AG08395 (cell line): ENCODE data around the gene CATSPERE.
"Not testable (repeated sequence)": the region's sequence is repeated elsewhere in the genome, so short reads cannot be mapped to it uniquely, and the experiment has no call there.

Experiments
- DNase-seq: peaks from one replicate; pipeline ENCODE4 v3.0.0; 2012; ENCODE audit warnings: mixed read lengths, low spot score

The CATSPERE gene

GRCh38 chr1:244449936-244450508 lies 11.1 kb upstream of the CATSPERE start:
- no peak for DNase-seq

GRCh38 chr1:244450597-244451538 lies 10.2 kb upstream of the CATSPERE start:
- peak; percentile 47 for DNase-seq

- DNase-seq, result no peak
Measured at GRCh38 chr1:244451539-244451950, 9.5 kb upstream of the CATSPERE start, which contains the start of gene ADSS2. Gene ADSS2 (minus strand): TSS chr1:244451909. CDS start chr1:244451817, 92 bp downstream.

GRCh38 chr1:244451951-244452795 lies 8.9 kb upstream of the CATSPERE start:
- DNase-seq, result peak; percentile 98

GRCh38 chr1:244454412-244454811 lies 6.7 kb upstream of the CATSPERE start:
- DNase-seq, result no peak

DNA sequence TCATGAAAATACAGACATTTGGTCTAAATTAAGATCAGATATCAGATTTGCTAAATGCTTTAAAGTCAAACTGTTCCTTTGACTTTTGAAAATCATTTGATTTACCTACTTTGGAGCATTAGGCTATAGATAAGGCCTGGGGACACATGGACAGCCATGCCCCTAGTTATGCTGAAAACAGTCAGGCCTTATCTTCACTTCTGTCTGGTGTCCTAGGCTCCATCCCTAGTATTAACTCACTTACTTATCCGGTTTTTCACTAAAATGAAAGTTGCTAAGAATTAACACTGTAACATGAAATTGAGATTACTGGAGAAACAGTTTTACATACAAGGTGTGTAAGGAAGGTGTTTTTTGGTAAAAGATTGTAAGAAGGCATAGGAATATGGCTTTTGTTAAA lies 4.5 kb upstream of the CATSPERE start:
- no peak for DNase-seq

- no peak for DNase-seq
Measured at GRCh38 chr1:244458781-244459180, 2.3 kb upstream of the CATSPERE start.

DNA sequence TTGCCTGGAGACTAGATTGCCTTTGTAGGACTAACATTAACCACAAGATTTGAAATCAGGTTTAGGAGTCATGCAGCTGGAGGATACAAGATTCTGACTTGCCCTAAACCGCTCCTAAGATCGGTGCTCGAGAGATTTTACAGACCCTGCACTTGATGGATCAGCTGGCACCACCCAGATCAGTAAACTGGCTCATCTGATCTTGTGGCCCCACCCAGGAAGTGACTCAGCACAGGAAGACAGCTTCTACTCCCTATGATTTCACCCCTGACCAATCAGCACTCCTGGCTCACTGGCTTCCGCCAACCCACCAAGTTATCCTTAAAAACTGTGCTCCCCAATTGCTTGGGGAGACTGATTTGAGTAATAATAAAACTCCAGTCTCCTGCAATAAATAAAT lies 876 bp upstream of the CATSPERE start:
- no peak for DNase-seq

GRCh38 chr1:244466724-244467123 lies 5.7 kb downstream of the CATSPERE start:
- no peak for DNase-seq

DNA sequence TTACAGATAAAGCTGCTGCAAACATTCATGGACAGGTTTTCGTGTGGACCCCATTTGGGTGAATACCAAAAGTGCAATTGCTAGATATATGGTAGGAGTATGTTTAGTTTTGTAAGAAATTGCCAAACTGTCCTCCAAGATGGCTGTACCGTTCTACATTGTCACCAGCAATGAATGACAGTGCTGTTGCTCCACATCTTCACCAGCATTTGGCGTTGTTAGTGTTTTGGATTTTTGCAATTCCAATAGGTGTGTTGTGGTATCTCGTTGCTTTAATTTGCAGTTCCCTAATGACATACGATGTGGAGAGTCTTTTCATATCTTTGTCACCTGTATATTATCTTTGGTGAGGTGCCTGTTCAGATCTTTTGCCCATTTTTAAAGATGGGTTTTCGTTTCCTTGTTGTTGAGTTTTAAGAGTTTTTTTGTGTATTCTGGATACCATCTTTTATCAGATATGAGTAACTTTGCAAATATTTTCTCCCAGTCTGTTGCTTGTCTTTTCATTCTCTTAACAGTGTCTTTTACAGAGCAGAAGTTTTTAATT lies 12.1 kb downstream of the CATSPERE start:
- no peak for DNase-seq

GRCh38 chr1:244484971-244485370 lies 23.9 kb downstream of the CATSPERE start:
- not testable (repeated sequence) for DNase-seq

DNA sequence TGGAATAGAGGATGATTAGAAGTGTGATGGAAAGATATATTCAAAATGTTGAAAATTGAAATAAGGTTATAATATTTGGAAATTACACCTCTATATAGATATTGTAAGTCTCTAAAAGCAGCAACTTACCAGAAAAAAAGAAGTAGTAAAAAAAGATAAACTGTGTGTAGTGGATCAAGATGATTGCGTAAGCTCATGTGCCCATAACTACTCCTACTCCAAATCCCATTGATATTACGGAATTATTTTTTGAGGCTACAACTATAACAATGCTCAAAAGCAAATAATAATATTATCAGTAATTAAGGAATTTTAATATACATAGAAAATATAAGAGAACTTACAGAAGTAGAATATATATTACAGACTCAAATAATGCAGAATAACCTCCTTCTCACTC lies 33.6 kb downstream of the CATSPERE start:
- no peak for DNase-seq

DNA sequence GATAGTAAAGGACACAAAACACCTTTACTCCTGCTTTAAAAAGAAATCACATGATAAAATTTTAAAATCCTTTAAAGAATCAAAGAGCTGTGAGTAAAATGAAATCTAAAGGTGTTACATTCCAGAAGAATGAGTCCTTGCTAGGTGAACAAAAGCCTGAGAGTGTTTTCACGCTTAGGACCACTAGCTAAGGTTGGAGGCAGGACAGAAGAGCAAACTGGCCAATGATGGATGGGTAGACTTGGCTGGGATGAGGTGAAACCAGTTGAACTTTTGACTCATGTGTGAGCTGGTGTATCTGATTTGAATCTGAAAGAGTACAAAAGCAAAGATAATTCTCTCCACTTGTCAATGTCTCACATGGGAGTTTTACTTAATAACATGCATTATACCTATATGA lies 35.1 kb downstream of the CATSPERE start:
- DNase-seq, result no peak

DNA sequence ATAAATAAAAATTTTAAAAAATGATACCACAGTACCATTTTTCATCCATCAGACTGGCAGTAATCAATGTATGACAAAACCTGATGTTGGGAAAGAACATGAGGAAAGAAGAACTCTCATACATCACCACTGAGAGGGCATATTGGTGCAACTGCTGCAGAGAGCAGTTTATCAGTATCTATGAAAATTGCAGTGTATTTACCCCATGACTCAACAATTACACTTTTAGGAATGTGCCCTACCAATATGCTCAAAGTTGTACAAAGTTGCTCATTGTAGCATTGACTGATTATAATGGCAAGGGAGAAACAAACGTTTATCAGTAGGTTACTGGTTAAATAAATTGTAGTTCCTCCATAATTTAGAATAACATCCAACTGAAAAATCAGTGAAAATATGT lies 36.7 kb downstream of the CATSPERE start:
- DNase-seq, result no peak

DNA sequence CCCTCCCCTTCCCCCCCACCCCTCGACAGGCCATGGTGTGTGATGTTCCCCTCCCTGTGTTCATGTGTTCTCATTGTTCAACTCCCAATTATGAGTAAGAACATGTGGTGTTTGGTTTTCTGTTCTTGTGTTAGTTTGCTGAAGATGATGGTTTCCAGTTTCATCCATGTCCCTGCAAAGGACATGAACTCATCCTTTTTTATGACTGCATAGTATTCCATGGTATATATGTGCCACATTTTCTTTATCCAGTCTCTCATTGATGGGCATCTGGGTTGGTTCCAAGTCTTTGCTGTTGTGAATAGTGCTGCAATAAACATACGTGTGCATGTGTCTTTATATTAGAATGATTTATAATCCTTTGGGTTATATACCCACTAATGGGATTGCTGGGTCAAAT lies 38.4 kb downstream of the CATSPERE start:
- DNase-seq, result not testable (repeated sequence)

DNA sequence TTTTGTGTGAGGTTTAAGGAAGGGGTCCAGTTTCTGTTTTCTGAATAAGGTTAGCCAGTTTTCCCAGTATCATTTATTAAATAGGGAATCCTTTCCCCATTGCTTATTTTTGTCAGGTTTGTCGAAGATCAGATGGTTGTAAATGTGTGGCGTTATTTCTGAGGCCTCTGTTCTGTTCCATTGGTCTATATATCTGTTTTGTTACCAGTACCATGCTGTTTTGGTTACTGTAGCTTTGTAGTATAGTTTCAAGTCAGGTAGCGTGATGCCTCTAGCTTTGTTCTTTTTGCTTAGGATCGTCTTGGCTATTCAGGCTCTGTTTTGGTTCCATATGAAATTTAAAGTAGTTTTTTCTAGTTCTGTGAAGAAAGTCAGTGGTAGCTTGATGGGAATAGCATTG lies 39.4 kb downstream of the CATSPERE start:
- DNase-seq, result not testable (repeated sequence)

GRCh38 chr1:244502630-244503029 lies 41.6 kb downstream of the CATSPERE start:
- no peak for DNase-seq

- DNase-seq, result no peak
Measured at GRCh38 chr1:244513493-244513892, 52.4 kb downstream of the CATSPERE start.

- no peak for DNase-seq
Measured at GRCh38 chr1:244515680-244516079, 54.6 kb downstream of the CATSPERE start.

- DNase-seq, result no peak
Measured at GRCh38 chr1:244536316-244536715, 75.2 kb downstream of the CATSPERE start.

- DNase-seq, result no peak
Measured at GRCh38 chr1:244545511-244545910, 84.4 kb downstream of the CATSPERE start.

- DNase-seq, result no peak
Measured at GRCh38 chr1:244548558-244549115, 87.6 kb downstream of the CATSPERE start.
